Activated naive CD4-positive, alpha-beta T cell treated with anti-CD3 and anti-CD28 coated beads, Interleukin-2, amount 10 ng/mL, durations not matched to agents 7 days and 5 days (primary cell): ENCODE measurements around the gene TGFBR3.

ENCODE experiments used
- CTCF ChIA-PET: fragments of 350-600 bp; sonication (Branson Sonifier 250); formaldehyde crosslinking; loops from one replicate; lab custom pipeline; 2021; ENCODE audit warnings: antibody characterized with exemption; lab: Charles Lee
- DNase-seq: peaks from one replicate; pipeline ENCODE4 v3.0.0-alpha.2; 2020
- H3K27ac Mint-ChIP-seq: one replicate; pipeline ENCODE4 v1.8.0; 2021; ENCODE audit warnings: mild to moderate bottlenecking, moderate library complexity, mixed read lengths
- H3K27me3 Mint-ChIP-seq: one replicate; pipeline ENCODE4 v1.8.0; 2021; ENCODE audit warnings: mild to moderate bottlenecking, mixed read lengths
- H3K36me3 Mint-ChIP-seq: one replicate; pipeline ENCODE4 v1.8.0; 2021; ENCODE audit warnings: mixed read lengths
- H3K4me1 Mint-ChIP-seq: one replicate; pipeline ENCODE4 v1.8.0; 2021; ENCODE audit warnings: mixed read lengths
- H3K4me3 Mint-ChIP-seq: one replicate; pipeline ENCODE4 v1.8.0; 2021; ENCODE audit warnings: mild to moderate bottlenecking, moderate library complexity, mixed read lengths
- H3K9me3 Mint-ChIP-seq: one replicate; pipeline ENCODE4 v1.8.0; 2021; ENCODE audit warnings: mixed read lengths

TGFBR3 gene

DNA sequence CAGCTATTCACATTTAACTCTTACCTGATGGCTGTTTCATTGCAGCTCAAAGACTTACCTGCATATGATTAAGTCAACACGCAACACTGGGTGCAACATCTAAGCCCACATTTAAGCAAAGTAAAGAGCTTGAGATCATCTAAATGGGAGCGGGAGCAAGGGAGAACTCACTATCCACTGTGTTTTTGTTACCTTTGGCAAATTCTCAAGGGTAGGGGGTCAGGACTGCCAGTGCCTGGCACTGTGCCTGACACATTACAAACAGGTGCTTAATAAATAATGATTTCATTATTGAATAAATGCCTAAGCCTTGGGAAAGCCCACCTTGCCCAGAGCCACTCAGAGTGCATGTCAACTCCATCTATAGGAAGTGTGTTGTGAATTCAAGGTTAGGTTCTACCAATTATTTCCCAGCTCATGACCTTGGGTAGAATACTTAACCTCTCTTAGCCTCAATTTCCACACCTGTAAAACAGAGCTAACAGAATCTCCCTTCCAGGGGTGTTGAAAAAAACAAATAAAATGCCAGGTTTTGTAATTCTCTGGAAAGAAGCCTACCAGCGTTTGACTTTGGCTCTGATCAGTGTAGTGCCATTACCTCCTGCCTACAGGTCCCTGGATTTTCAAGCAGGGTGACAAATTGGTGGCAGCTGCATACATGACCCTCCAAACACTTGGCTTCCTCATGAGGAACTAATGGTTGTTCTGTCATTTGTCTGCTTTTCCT is 109.7 kb downstream of the TGFBR3 start:
- peaks cover 12% of the 10 kb centered on the region for H3K36me3 Mint-ChIP-seq
- DNase-seq = no peak
- H3K4me1 Mint-ChIP-seq = no peaks in the 10 kb centered on the region
- CTCF ChIA-PET = interaction anchor here (0.6 to 0.9 kb wide), 2 partner anchors 90 to 259 kb away, joined by 3 read pairs; no protein-coding TSS in a partner anchor
- no peaks in the 10 kb centered on the region for H3K9me3 Mint-ChIP-seq
- H3K27me3 Mint-ChIP-seq = no peaks in the 10 kb centered on the region
- H3K4me3 Mint-ChIP-seq = no peak overlapping the region
- H3K27ac Mint-ChIP-seq = no peak overlapping the region

DNA sequence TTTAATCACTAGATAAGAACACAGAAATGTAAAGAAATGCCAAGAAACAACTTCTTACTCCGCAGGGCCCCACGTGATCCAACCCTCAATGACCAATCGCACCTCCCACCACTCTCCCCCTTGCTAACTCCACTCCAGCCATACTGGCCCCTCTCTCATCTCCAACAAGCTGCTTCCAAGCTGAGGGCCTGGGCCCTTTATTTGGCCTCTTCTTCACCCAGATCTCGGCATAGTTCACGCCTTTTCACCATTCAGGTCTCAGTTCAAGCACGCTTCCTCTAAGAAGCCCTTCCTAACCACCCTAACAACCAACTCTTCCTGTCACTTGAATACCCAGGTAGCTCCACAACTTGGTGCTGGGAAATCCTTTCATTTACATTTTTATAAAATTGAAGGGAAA is 110.7 kb downstream of the TGFBR3 start:
- H3K27ac Mint-ChIP-seq = no peak overlapping the region
- H3K36me3 Mint-ChIP-seq = peaks cover 10% of the 10 kb centered on the region
- H3K4me3 Mint-ChIP-seq = no peak overlapping the region
- no peaks in the 10 kb centered on the region for H3K4me1 Mint-ChIP-seq
- no peak for DNase-seq
- no peaks in the 10 kb centered on the region for H3K9me3 Mint-ChIP-seq
- CTCF ChIA-PET = interaction anchor here (0.9 kb wide), 1 partner anchor 258 kb away, joined by 3 read pairs; no protein-coding TSS in a partner anchor
- H3K27me3 Mint-ChIP-seq = no peaks in the 10 kb centered on the region

DNA sequence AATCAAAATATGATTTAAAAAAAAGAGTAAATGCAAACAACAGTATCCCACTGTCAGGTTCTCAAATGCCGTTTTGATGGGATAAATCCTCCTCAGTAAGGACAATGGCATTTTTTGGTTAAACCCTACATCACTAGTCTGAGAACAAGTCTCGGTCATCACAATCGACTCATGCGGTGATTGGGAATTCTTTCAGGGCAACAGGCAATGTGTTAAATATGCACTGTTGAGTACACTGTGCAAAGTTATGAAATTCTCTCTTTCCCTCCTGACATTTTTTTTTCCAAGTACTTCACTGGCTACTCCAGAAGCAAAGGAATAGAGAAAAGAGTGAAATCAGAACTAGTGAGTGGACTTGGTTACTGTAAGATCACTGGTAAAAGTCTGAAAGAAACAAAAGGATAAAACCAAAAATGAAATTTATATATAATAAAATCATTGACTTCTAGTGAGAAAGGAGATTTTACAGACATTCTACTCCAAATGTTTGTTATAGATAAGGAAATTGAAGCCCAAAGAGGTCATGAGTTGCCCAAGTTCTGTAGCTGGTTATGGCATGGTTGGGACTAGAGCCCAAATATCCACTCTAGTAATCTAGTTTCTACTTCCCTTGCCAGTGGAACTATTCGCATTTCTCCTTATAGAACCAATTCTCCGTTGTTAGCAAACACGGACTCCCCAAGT is 111.3 kb downstream of the TGFBR3 start:
- H3K27ac Mint-ChIP-seq = no peak overlapping the region
- H3K9me3 Mint-ChIP-seq = no peaks in the 10 kb centered on the region
- no peak overlapping the region for H3K4me3 Mint-ChIP-seq
- peaks cover 11% of the 10 kb centered on the region for H3K36me3 Mint-ChIP-seq
- no peak for DNase-seq
- no peaks in the 10 kb centered on the region for H3K27me3 Mint-ChIP-seq
- no peaks in the 10 kb centered on the region for H3K4me1 Mint-ChIP-seq
- CTCF ChIA-PET = no interaction called here

DNA sequence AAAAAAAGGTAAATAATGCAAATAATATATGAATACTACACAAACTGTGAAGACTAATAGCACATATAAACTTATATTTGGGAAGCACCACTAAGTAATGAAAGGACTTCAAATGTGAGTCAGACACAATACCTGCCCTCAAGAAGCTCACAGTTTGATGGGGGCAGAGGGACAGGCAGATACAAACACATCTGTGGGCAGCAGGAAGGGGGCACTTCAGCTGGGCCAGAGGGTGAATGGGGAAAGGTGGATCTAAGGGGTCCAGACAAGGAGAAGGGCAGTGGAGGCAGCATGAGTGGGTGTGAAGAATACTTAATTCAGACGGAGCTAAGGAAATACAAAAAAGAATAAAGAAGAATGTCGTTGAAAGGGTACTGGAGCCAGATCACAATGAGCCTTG is 114.2 kb downstream of the TGFBR3 start:
- CTCF ChIA-PET = no interaction called here
- H3K27me3 Mint-ChIP-seq = no peaks in the 10 kb centered on the region
- peak overlapping the region; percentile 19 for H3K27ac Mint-ChIP-seq
- H3K36me3 Mint-ChIP-seq = peaks cover 16% of the 10 kb centered on the region
- H3K4me3 Mint-ChIP-seq = no peak overlapping the region
- peaks cover 2% of the 10 kb centered on the region for H3K4me1 Mint-ChIP-seq
- no peaks in the 10 kb centered on the region for H3K9me3 Mint-ChIP-seq
- DNase-seq = no peak

DNA sequence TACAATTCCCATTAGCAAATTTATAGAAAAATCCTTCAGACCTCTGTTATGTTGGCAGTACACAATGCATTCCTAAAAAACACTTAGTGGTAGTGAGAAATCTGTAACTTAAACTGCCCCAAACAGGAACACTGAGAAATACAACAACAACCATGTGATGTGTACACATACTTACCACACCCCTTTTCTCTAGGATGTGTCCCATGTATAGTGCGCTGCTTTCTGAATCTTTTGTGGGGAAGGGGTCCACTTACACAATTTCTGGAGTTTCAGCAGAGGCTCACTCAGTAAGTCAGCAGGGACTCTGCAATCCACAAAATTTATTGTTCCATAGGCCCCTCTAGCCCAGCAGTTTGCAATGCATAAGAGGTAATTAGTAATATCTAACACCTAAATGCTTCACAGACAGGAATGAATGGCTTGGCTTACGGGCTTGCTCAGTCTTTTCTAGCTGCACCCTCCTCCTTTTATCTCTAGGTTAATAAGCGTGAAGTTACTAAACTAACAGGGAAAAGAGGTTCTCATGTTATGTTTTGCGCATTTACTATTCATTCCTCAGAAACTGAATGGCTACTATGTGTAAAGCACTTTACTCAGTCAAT is 115.2 kb downstream of the TGFBR3 start:
- peaks cover 19% of the 10 kb centered on the region for H3K36me3 Mint-ChIP-seq
- CTCF ChIA-PET = no interaction called here
- no peaks in the 10 kb centered on the region for H3K9me3 Mint-ChIP-seq
- no peaks in the 10 kb centered on the region for H3K27me3 Mint-ChIP-seq
- peaks cover 2% of the 10 kb centered on the region for H3K4me1 Mint-ChIP-seq
- H3K4me3 Mint-ChIP-seq = no peak overlapping the region
- no peak overlapping the region for H3K27ac Mint-ChIP-seq
- no peak for DNase-seq

DNA sequence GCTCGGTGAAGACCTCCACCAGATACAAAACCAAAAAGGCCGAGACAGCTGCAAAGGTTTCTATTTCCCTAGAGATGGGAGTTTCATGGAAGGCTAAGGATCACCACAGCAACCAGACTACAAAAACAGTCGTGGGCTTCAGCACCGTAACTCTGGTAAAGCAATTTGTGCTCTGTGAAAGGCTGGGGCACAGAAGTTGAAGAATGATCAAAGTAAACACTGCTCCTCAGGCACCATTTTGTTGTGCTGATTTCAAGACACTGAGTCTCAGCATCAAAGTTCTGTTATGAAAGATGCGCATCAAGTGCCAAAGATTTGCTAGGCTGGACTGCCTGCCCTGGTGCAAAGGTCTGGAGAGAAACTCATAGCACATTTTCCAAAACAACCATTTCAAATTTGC is 116.2 kb downstream of the TGFBR3 start:
- no peak overlapping the region for H3K27ac Mint-ChIP-seq
- no peaks in the 10 kb centered on the region for H3K27me3 Mint-ChIP-seq
- H3K36me3 Mint-ChIP-seq = peaks cover 17% of the 10 kb centered on the region
- H3K9me3 Mint-ChIP-seq = no peaks in the 10 kb centered on the region
- peaks cover 2% of the 10 kb centered on the region for H3K4me1 Mint-ChIP-seq
- H3K4me3 Mint-ChIP-seq = no peak overlapping the region
- DNase-seq = no peak
- CTCF ChIA-PET = no interaction called here

DNA sequence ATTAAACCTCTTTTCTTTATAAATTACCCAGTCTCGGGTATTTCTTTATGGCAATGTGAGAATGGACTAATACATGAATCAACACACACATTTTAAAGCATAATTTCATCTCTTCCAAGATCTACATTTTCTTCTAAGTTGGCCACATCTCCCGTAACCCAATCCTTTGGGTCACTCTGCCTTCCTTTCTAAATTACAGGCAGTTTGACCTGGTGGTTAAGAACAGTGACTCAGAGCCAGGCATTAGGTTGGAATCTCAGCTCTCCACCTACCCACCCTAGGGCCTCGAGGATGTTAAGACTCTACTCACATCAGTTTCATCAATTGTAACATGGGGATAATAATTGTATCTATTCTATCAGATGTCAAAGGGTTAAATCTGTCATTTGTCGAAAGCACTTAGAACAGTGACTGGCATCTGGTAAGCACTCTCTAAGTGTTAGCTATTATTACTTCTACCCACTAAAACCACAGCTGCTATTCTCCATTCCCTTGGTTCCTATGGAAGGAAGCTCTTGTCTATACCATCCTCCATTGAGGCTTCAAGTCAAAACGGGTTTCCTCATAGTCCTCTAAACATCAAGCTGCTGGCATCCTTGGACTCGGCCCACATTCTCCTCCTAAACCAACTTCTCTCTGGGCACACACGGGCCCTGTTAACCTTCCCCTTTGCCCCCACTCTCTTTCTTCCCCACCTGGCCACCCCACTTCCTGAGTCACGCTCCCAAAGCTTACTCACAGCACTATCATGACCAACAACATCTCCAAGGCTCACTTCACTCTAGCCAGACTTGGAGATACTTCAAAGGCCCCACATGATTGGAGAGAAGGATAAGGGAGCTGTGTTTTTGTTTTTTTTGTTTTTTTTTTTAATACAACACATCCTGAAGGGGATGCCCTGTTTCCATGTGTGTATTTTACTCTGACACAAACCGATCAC is 116.9 kb downstream of the TGFBR3 start:
- Mint-ChIP-seq H3K9me3 (no peaks in the 10 kb centered on the region), H3K4me1 (peaks cover 2% of the 10 kb centered on the region), H3K4me3 (no peak overlapping the region), H3K27me3 (no peaks in the 10 kb centered on the region), H3K27ac (no peak overlapping the region), H3K36me3 (peaks cover 19% of the 10 kb centered on the region)
- no peak for DNase-seq
- CTCF ChIA-PET = no interaction called here

DNA sequence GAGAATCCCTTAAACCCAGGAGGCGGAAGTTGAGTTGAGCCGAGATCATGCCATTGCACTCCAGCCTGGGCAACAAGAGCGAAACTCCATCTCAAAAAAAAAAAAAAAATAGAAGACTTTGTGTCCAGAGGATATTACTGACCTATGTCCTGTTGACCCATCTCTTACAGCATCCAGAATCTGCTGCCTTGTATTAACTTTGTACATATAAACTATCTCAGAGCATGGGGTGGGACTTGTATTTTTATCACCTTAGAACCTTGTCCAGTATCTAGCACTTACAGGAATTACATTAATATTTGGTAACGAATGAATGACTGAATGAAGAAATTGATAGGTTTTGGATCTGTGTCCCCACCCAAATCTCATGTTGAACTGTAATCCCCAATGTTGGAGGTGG is 117.8 kb downstream of the TGFBR3 start:
- Mint-ChIP-seq H3K4me3 (no peak overlapping the region), H3K4me1 (peaks cover 2% of the 10 kb centered on the region), H3K27me3 (no peaks in the 10 kb centered on the region), H3K36me3 (peaks cover 19% of the 10 kb centered on the region), H3K9me3 (no peaks in the 10 kb centered on the region), H3K27ac (no peak overlapping the region)
- DNase-seq = no peak
- CTCF ChIA-PET = no interaction called here

DNA sequence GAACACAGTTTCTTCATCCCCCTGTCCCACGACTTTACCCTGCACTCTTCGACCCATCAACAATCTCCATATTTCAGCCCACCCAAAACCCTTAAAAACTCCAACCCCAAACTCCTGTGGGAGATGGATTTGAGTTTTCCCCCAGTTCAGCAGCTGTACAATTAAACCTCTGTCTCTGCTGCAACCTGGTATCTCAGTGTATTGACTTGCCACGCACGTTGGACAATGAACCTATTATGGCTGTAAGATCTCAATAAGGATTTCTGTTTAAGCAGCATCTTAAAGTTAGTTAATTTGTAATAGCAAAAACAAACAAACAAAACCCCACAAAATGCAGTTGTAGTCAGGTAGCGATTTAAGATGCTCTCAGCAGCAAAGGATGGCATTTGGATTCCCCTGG is 119.1 kb downstream of the TGFBR3 start:
- H3K4me1 Mint-ChIP-seq = peaks cover 2% of the 10 kb centered on the region
- H3K36me3 Mint-ChIP-seq = peaks cover 19% of the 10 kb centered on the region
- CTCF ChIA-PET = no interaction called here
- no peak overlapping the region for H3K4me3 Mint-ChIP-seq
- no peak for DNase-seq
- no peaks in the 10 kb centered on the region for H3K27me3 Mint-ChIP-seq
- no peaks in the 10 kb centered on the region for H3K9me3 Mint-ChIP-seq
- H3K27ac Mint-ChIP-seq = no peak overlapping the region

DNA sequence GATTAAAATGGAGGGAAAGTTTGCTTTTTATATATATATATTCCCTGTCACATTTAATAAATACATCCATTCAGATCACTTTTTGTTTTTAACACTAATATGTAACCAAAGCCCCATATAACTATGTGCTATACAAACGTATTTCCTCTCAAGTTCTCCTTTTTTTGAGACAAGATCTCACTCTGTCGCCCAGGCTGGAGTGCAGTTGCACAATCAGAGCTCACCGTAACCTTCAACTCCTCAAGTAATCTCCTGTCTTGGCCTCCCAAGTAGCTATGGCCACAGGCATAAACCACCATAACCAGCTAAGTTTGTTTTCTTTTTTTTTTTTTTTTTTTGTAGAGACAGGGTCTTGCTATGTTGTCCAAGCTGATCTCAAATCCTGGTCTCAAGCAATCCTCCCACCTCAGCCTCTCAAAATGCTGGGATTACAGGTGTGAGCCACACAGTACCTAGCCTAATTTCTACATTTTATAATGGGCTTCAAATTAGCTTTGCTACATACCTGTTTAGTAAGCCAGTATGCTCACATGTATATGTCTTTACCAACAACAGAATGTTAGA is 120.0 kb downstream of the TGFBR3 start:
- Mint-ChIP-seq H3K27ac (peak overlapping the region; percentile 39), H3K27me3 (no peaks in the 10 kb centered on the region), H3K36me3 (peaks cover 20% of the 10 kb centered on the region), H3K9me3 (no peaks in the 10 kb centered on the region), H3K4me1 (peaks cover 2% of the 10 kb centered on the region), H3K4me3 (no peak overlapping the region)
- DNase-seq = no peak
- CTCF ChIA-PET = no interaction called here

DNA sequence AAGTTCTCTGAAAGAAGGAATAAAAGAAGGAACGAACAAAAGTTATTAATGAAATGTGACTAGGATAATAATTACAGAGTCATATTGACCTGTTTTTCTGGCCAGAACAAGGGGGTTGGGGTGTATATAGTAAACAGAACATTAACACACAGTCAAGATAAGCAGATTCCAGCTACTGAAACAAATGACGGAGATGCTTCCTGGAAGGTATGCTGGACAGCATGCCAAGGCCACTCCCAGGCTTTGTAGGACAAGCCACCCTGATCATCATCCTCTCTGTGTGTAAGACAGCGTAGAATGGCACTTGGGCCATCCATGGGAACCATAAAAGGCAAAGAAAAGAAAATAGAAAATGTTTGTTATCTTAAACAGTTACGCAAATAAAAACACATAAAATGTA is 120.7 kb downstream of the TGFBR3 start:
- DNase-seq = no peak
- Mint-ChIP-seq H3K36me3 (peaks cover 20% of the 10 kb centered on the region), H3K4me3 (no peak overlapping the region), H3K9me3 (no peaks in the 10 kb centered on the region), H3K4me1 (peaks cover 2% of the 10 kb centered on the region), H3K27me3 (no peaks in the 10 kb centered on the region), H3K27ac (no peak overlapping the region)
- CTCF ChIA-PET = no interaction called here

DNA sequence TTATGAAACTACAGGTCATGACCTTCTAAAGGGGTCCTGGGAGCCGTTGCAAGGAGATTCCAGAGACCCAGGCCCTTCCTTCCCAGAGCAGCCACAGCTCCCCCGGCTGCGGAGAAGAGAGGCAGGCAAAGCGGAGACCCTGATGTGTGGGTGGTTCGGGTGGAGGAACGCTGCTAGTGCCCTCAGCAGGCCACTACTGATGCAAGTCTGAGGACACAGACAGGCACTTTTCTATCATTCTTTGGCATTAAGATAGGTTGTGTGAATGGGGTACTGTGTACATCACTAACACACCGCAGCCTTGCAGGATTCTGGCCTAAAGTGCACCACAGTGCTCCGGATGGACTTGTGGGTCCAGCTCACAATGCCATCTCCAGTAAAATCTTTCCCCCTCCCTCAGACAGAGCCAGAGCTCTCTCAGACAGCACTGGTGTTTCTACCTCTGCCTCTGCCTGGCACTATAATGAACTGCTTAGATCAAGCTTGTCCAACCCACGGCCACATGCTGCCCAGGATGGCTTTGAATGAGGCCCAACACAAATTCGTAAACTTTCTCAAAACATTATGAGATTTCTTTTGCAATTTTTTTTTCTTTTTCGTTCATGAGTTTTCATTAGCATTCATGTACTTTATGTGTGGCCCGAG is 121.4 kb downstream of the TGFBR3 start:
- no peak for DNase-seq
- H3K36me3 Mint-ChIP-seq = peaks cover 18% of the 10 kb centered on the region
- H3K27ac Mint-ChIP-seq = no peak overlapping the region
- H3K4me3 Mint-ChIP-seq = no peak overlapping the region
- H3K9me3 Mint-ChIP-seq = no peaks in the 10 kb centered on the region
- CTCF ChIA-PET = no interaction called here
- peaks cover 2% of the 10 kb centered on the region for H3K4me1 Mint-ChIP-seq
- no peaks in the 10 kb centered on the region for H3K27me3 Mint-ChIP-seq

DNA sequence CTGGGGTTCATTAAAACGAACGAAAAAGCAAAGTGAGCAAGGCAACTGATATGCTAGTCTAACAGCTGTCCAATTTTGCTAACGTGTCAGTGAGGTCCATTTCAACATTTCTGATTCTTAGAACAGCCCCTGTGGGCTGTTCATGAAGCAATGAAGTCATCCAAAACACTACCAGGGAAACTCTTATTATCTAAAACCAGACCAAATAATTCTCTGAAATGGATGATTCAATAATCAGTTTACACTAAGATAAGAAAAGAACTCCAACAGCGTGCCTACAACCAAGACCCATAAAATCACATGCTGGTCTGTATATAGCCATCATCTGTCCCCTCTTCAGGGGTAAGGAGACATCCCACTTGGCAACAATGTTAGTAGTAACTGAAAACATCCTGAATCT is 122.7 kb downstream of the TGFBR3 start:
- H3K27me3 Mint-ChIP-seq = no peaks in the 10 kb centered on the region
- CTCF ChIA-PET = no interaction called here
- H3K4me3 Mint-ChIP-seq = no peak overlapping the region
- H3K4me1 Mint-ChIP-seq = no peaks in the 10 kb centered on the region
- peaks cover 17% of the 10 kb centered on the region for H3K36me3 Mint-ChIP-seq
- DNase-seq = no peak
- no peak overlapping the region for H3K27ac Mint-ChIP-seq
- no peaks in the 10 kb centered on the region for H3K9me3 Mint-ChIP-seq
